Measurements from ENCODE around the gene ACOXL. TPM values are rescaled to one million over a fixed set of nuclear protein-coding genes. Genes with fewer than 3 reads are reported as not detected.

ACOXL gene
- total RNA-seq, 2 donors from 2014 or later: not detected

GRCh38 chr2:111126581-111126980 lies 394.2 kb downstream of the ACOXL start:
- ATAC-seq (ENCODE audit: insufficient number of reproducible peaks, low FRiP score, low read depth) (no peak), DNase-seq (ENCODE audit: low spot score) (no peak)
- Histone ChIP-seq H3K4me1 (ENCODE audit: control insufficient read depth in 1 of 2, low read depth in 2 of 2) (peaks cover 4 to 13% of the 10 kb centered on the region in 2 donors), H3K36me3 (peaks cover 4% of the 10 kb centered on the region), H3K27me3 (replicated peaks; ENCODE audit: insufficient read depth) (no peaks in the 10 kb centered on the region), H3K27ac (no peak overlapping the region), H3K4me3 (no peak overlapping the region), H3K9me3 (no peaks in the 10 kb centered on the region)
- no peak for TF ChIP-seq CTCF (IDR thresholded peaks at IDR 0.05)

GRCh38 chr2:111127351-111127750 lies 395.0 kb downstream of the ACOXL start:
- peaks cover 4% of the 10 kb centered on the region for H3K36me3 ChIP-seq
- peaks cover 4 to 8% of the 10 kb centered on the region in 2 donors for H3K4me1 ChIP-seq (ENCODE audit: control insufficient read depth in 1 of 2, low read depth in 2 of 2)
- no peaks in the 10 kb centered on the region for H3K9me3 ChIP-seq
- H3K27me3 ChIP-seq (replicated peaks; ENCODE audit: insufficient read depth): no peaks in the 10 kb centered on the region
- TF ChIP-seq CTCF (IDR thresholded peaks at IDR 0.05): no peak
- ATAC-seq (ENCODE audit: insufficient number of reproducible peaks, low FRiP score, low read depth): no peak
- H3K27ac ChIP-seq: no peak overlapping the region
- no peak overlapping the region for H3K4me3 ChIP-seq
- DNase-seq (ENCODE audit: low spot score): no peak

GRCh38 chr2:111128096-111128495 lies 395.7 kb downstream of the ACOXL start:
- ATAC-seq (ENCODE audit: insufficient number of reproducible peaks, low FRiP score, low read depth) (no peak), DNase-seq (ENCODE audit: low spot score) (no peak)
- Histone ChIP-seq H3K4me3 (no peak overlapping the region), H3K9me3 (no peaks in the 10 kb centered on the region), H3K36me3 (peaks cover 4% of the 10 kb centered on the region), H3K27me3 (replicated peaks; ENCODE audit: insufficient read depth) (no peaks in the 10 kb centered on the region), H3K4me1 (ENCODE audit: control insufficient read depth in 1 of 2, low read depth in 2 of 2) (peaks cover 4 to 12% of the 10 kb centered on the region in 2 donors), H3K27ac (no peak overlapping the region)
- TF ChIP-seq CTCF (IDR thresholded peaks at IDR 0.05): no peak

- no peaks in the 10 kb centered on the region for H3K27me3 ChIP-seq (replicated peaks; ENCODE audit: insufficient read depth)
- no peaks in the 10 kb centered on the region for H3K36me3 ChIP-seq
- no peak for ATAC-seq (ENCODE audit: insufficient number of reproducible peaks, low FRiP score, low read depth)
- no peak for DNase-seq (ENCODE audit: low spot score)
- no peaks in the 10 kb centered on the region for H3K9me3 ChIP-seq
- peaks cover 0 to 7% of the 10 kb centered on the region in 2 donors for H3K4me1 ChIP-seq (ENCODE audit: control insufficient read depth in 1 of 2, low read depth in 2 of 2)
- no peak for TF ChIP-seq CTCF (IDR thresholded peaks at IDR 0.05)
- no peak overlapping the region for H3K27ac ChIP-seq
- H3K4me3 ChIP-seq: no peak overlapping the region
These were observed 401.2 kb downstream of the ACOXL start for GRCh38 chr2:111133603-111134002.

- Histone ChIP-seq H3K9me3 (no peaks in the 10 kb centered on the region), H3K27me3 (replicated peaks; ENCODE audit: insufficient read depth) (no peaks in the 10 kb centered on the region), H3K36me3 (no peaks in the 10 kb centered on the region), H3K4me3 (no peak overlapping the region), H3K27ac (no peak overlapping the region), H3K4me1 (ENCODE audit: control insufficient read depth in 1 of 2, low read depth in 2 of 2) (peaks cover 0 to 7% of the 10 kb centered on the region in 2 donors)
- peak; percentile 25 for TF ChIP-seq CTCF (IDR thresholded peaks at IDR 0.05)
- ATAC-seq (ENCODE audit: insufficient number of reproducible peaks, low FRiP score, low read depth) (no peak), DNase-seq (ENCODE audit: low spot score) (no peak)
These were observed 401.7 kb downstream of the ACOXL start for GRCh38 chr2:111134055-111134454.

Data from thoracic aorta (tissue), 2 donors.